ENCODE data around the gene SETD1A. TPM values are rescaled to one million over a fixed set of nuclear protein-coding genes. Genes with fewer than 3 reads are reported as not detected.

The SETD1A gene
- total RNA-seq, 1 donor from 2014 or later: 8.3 TPM

- intact Hi-C loops (cut with DNase I): no loop called here
- H3K4me1 ChIP-seq: peaks cover 0 to 11% of the 10 kb centered on the region in 2 donors
- peaks cover 24 to 26% of the 10 kb centered on the region in 2 donors for H3K36me3 ChIP-seq
- peak overlapping the region; percentile 19 to 27 for H3K27ac ChIP-seq
- no peak overlapping the region for H3K4me3 ChIP-seq
- no peak for TF ChIP-seq CTCF (IDR thresholded peaks at IDR 0.05)
- H3K27me3 ChIP-seq: no peaks in the 10 kb centered on the region
- no peak for DNase-seq (ENCODE audit: low spot score in 2 of 2)
- no peaks in the 10 kb centered on the region for H3K9me3 ChIP-seq
These were observed 15.1 kb upstream of the SETD1A start for GRCh38 chr16:30942426-30942806.

GRCh38 chr16:30944352-30944751, 13.2 kb upstream of the SETD1A start:
- no peak overlapping the region for H3K27ac ChIP-seq
- H3K27me3 ChIP-seq: no peaks in the 10 kb centered on the region
- peaks cover 24 to 26% of the 10 kb centered on the region in 2 donors for H3K36me3 ChIP-seq
- peaks cover 0 to 9% of the 10 kb centered on the region in 2 donors for H3K4me1 ChIP-seq
- TF ChIP-seq CTCF (IDR thresholded peaks at IDR 0.05): no peak
- intact Hi-C loops (cut with DNase I): no loop called here
- no peak for DNase-seq (ENCODE audit: low spot score in 2 of 2)
- H3K9me3 ChIP-seq: no peaks in the 10 kb centered on the region
- H3K4me3 ChIP-seq: no peak overlapping the region

GRCh38 chr16:30946671-30947540, 10.6 kb upstream of the SETD1A start:
- H3K36me3 ChIP-seq: peaks cover 15 to 26% of the 10 kb centered on the region in 2 donors
- intact Hi-C loops (cut with DNase I): no loop called here
- no peak overlapping the region for H3K4me3 ChIP-seq
- DNase-seq (ENCODE audit: low spot score in 2 of 2): no peak
- H3K4me1 ChIP-seq: peaks cover 8 to 29% of the 10 kb centered on the region in 2 donors
- H3K9me3 ChIP-seq: no peaks in the 10 kb centered on the region
- no peak for TF ChIP-seq CTCF (IDR thresholded peaks at IDR 0.05)
- H3K27ac ChIP-seq: peak overlapping the region; percentile 90 to 93
- H3K27me3 ChIP-seq: no peaks in the 10 kb centered on the region

GRCh38 chr16:30947541-30947858, 10.1 kb upstream of the SETD1A start:
- no peak for DNase-seq (ENCODE audit: low spot score in 2 of 2)
- peak overlapping the region in 1 of 2 donors; percentile 92 for H3K4me3 ChIP-seq
- peak overlapping the region; percentile 90 to 93 for H3K27ac ChIP-seq
- H3K36me3 ChIP-seq: peaks cover 15 to 22% of the 10 kb centered on the region in 2 donors
- intact Hi-C loops (cut with DNase I): no loop called here
- H3K4me1 ChIP-seq: peaks cover 8 to 30% of the 10 kb centered on the region in 2 donors
- no peaks in the 10 kb centered on the region for H3K27me3 ChIP-seq
- no peaks in the 10 kb centered on the region for H3K9me3 ChIP-seq
- TF ChIP-seq CTCF (IDR thresholded peaks at IDR 0.05): no peak

- H3K36me3 ChIP-seq: peaks cover 9 to 16% of the 10 kb centered on the region in 2 donors
- no peaks in the 10 kb centered on the region for H3K27me3 ChIP-seq
- no peaks in the 10 kb centered on the region for H3K9me3 ChIP-seq
- peak overlapping the region; percentile 81 to 92 for H3K4me3 ChIP-seq
- no peak for TF ChIP-seq CTCF (IDR thresholded peaks at IDR 0.05)
- H3K4me1 ChIP-seq: peaks cover 8 to 31% of the 10 kb centered on the region in 2 donors
- peak overlapping the region; percentile 90 to 93 for H3K27ac ChIP-seq
- intact Hi-C loops (cut with DNase I): loop anchor here (2.0 kb wide), 1 partner anchor 25 kb away; the partner anchor contains the start of gene FBXL19
- DNase-seq (ENCODE audit: low spot score in 2 of 2): peak; percentile 86 to 97
These were observed 9.5 kb upstream of the SETD1A start for GRCh38 chr16:30947859-30948666.
